ENCODE data around the gene GYS1.

- TF ChIP-seq CTCF (conservative IDR thresholded peaks at IDR 0.05; ENCODE audit: low read depth, low read length): no peak
- no peak for TF ChIP-seq EZH2 (IDR thresholded peaks at IDR 0.05; ENCODE audit: low read length, unreplicated experiment)
- no peak for TF ChIP-seq EZH2phosphoT487 (IDR thresholded peaks at IDR 0.05; ENCODE audit: borderline replicate concordance, low read length)
Measured at GRCh38 chr19:48935864-48936263, 57.2 kb downstream of the GYS1 start.

Measured in PC-3 (cell line).